Upper lobe of right lung (tissue), 1 donor: ENCODE results near the gene DNAH10. TPM values are rescaled to one million over a fixed set of nuclear protein-coding genes. Genes with fewer than 3 reads are reported as not detected.

ENCODE experiments used
- ATAC-seq: fragments of 200-7000 bp; cut with Tn5 transposase; one replicate; pipeline ENCODE4 v1.9.1; 2020; ENCODE audit warnings: mild to moderate bottlenecking, moderate library complexity
- DNase-seq: peaks from one replicate; pipeline ENCODE4 v3.0.0-alpha.2; 2020
- H3K27ac ChIP-seq: fragments of 200-600 bp; one replicate; pipeline ENCODE4 v1.8.0; 2022
- H3K27me3 ChIP-seq: fragments of 200-600 bp; one replicate; pipeline ENCODE4 v1.8.0; 2022; ENCODE audit warnings: mild to moderate bottlenecking
- H3K36me3 ChIP-seq: fragments of 200-600 bp; one replicate; pipeline ENCODE4 v1.8.0; 2022
- H3K4me1 ChIP-seq: fragments of 200-600 bp; one replicate; pipeline ENCODE4 v1.8.0; 2022
- H3K4me3 ChIP-seq: fragments of 200-600 bp; one replicate; pipeline ENCODE4 v1.8.0; 2022; ENCODE audit warnings: mild to moderate bottlenecking
- H3K9me3 ChIP-seq: fragments of 200-600 bp; one replicate; pipeline ENCODE4 v1.8.0; 2022
- CTCF ChIP-seq: fragments of 200-600 bp; IDR thresholded peaks from one replicate; pipeline ENCODE4 v1.8.0; 2022; ENCODE audit warnings: antibody characterized with exemption
- intact Hi-C: fragments of 100-400 bp; cut with DNase I; formaldehyde crosslinking; loops from one replicate; pipeline ENCODE4 v1.11.0; 2022
- total RNA-seq: library from RNA; stranded (reverse); fragmentation: NEBNext Ultra II Directional; extraction: Animal tissue kit (Norgen Biotek cat#: 25700); gene quantifications from one replicate; pipeline ENCODE4 v1.2.1, GENCODE V29; 2021
- donor health status: DM: no; HTN: yes; CAD: no; lungs with severe emphysema.

DNAH10 gene
- total RNA-seq, 1 donor from 2014 or later = 0.23 TPM

GRCh38 chr12:123717350-123717749 is 44.8 kb upstream of the DNAH10 start:
- ATAC-seq (no peak), DNase-seq (no peak)
- no peak for TF ChIP-seq CTCF
- H3K36me3 ChIP-seq = peaks cover 17% of the 10 kb centered on the region
- intact Hi-C loops = no loop called here
- H3K4me1 ChIP-seq = peaks cover 21% of the 10 kb centered on the region
- H3K27me3 ChIP-seq = no peaks in the 10 kb centered on the region
- no peak overlapping the region for H3K4me3 ChIP-seq
- H3K9me3 ChIP-seq = no peaks in the 10 kb centered on the region
- no peak overlapping the region for H3K27ac ChIP-seq

GRCh38 chr12:123720141-123720814 is 41.8 kb upstream of the DNAH10 start:
- Histone ChIP-seq H3K27me3 (no peaks in the 10 kb centered on the region), H3K9me3 (no peaks in the 10 kb centered on the region), H3K27ac (no peak overlapping the region), H3K4me3 (no peak overlapping the region), H3K36me3 (peaks cover 41% of the 10 kb centered on the region), H3K4me1 (no peaks in the 10 kb centered on the region)
- ATAC-seq (no peak), DNase-seq (no peak)
- TF ChIP-seq CTCF = no peak
- intact Hi-C loops = no loop called here

GRCh38 chr12:123721245-123721644 is 40.9 kb upstream of the DNAH10 start:
- no peak for TF ChIP-seq CTCF
- DNase-seq (no peak), ATAC-seq (no peak)
- no peaks in the 10 kb centered on the region for H3K4me1 ChIP-seq
- H3K9me3 ChIP-seq = no peaks in the 10 kb centered on the region
- intact Hi-C loops = no loop called here
- peaks cover 50% of the 10 kb centered on the region for H3K36me3 ChIP-seq
- no peak overlapping the region for H3K27ac ChIP-seq
- H3K4me3 ChIP-seq = no peak overlapping the region
- H3K27me3 ChIP-seq = no peaks in the 10 kb centered on the region

GRCh38 chr12:123723011-123723410 is 39.1 kb upstream of the DNAH10 start:
- Histone ChIP-seq H3K27me3 (no peaks in the 10 kb centered on the region), H3K27ac (no peak overlapping the region), H3K36me3 (peaks cover 66% of the 10 kb centered on the region), H3K4me1 (no peaks in the 10 kb centered on the region), H3K9me3 (no peaks in the 10 kb centered on the region), H3K4me3 (no peak overlapping the region)
- ATAC-seq (peak; percentile 43), DNase-seq (no peak)
- intact Hi-C loops = no loop called here
- no peak for TF ChIP-seq CTCF

- H3K27me3 ChIP-seq = no peaks in the 10 kb centered on the region
- H3K36me3 ChIP-seq = peaks cover 67% of the 10 kb centered on the region
- no peaks in the 10 kb centered on the region for H3K4me1 ChIP-seq
- TF ChIP-seq CTCF = no peak
- no peak overlapping the region for H3K4me3 ChIP-seq
- ATAC-seq = no peak
- DNase-seq = no peak
- H3K27ac ChIP-seq = no peak overlapping the region
- no peaks in the 10 kb centered on the region for H3K9me3 ChIP-seq
- intact Hi-C loops = no loop called here
These were observed 38.3 kb upstream of the DNAH10 start for GRCh38 chr12:123723765-123724164.

- Histone ChIP-seq H3K4me3 (no peak overlapping the region), H3K27ac (no peak overlapping the region), H3K36me3 (peaks cover 82% of the 10 kb centered on the region), H3K9me3 (no peaks in the 10 kb centered on the region), H3K4me1 (no peaks in the 10 kb centered on the region), H3K27me3 (no peaks in the 10 kb centered on the region)
- DNase-seq = no peak
- intact Hi-C loops = no loop called here
- TF ChIP-seq CTCF = no peak
- no peak for ATAC-seq
These were observed 35.9 kb upstream of the DNAH10 start for GRCh38 chr12:123726244-123726643.
